ENCODE results near the gene RANBP17. TPM values are rescaled to one million over a fixed set of nuclear protein-coding genes. Genes with fewer than 3 reads are reported as not detected.
"Not testable (repeated sequence)": the region's sequence is repeated elsewhere in the genome, so short reads cannot be mapped to it uniquely, and the experiment has no call there.

Gene RANBP17
- total RNA-seq, 1 donor from 2014 or later: 12.3 TPM

DNA sequence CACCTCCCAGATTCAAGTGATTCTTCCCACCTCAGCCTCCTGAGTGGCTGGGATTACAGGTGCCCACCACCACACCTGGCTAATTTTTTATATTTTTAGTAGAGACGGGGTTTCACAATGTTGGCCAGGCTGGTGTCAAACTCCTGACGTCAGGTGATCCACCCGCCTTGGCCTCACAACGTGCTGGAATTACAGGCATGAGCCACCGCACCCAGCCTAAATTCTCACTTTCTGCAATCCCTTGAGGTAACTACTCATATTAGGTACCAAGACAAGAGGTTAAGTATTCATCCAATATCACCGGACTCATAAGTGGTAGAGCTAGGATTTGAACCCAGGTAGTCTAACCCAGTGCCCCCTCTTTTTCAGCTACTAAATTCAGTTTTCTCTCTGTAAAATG lies 436.1 kb downstream of the RANBP17 start:
- not testable (repeated sequence) for DNase-seq (ENCODE audit: low read depth, low spot score)

DNA sequence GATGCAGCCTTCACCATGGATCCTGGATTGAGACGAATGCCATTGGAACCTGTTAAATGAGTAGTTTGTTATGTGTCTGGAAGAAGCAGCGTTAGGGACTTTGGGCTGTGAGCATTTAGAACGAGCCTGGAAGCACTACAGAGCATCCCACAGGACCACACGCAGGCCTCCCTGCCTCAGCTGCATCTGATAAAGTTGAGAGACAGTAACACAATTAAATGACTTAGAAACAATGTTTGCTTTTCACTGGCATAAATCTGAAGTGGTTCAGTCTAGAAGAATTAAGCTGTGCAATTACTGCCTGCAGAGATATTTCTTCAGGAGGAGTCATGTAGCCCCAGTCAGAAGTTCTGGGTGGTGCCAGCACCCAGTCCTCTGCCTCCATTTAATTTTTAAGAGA lies 437.4 kb downstream of the RANBP17 start:
- DNase-seq (ENCODE audit: low read depth, low spot score): no peak

DNA sequence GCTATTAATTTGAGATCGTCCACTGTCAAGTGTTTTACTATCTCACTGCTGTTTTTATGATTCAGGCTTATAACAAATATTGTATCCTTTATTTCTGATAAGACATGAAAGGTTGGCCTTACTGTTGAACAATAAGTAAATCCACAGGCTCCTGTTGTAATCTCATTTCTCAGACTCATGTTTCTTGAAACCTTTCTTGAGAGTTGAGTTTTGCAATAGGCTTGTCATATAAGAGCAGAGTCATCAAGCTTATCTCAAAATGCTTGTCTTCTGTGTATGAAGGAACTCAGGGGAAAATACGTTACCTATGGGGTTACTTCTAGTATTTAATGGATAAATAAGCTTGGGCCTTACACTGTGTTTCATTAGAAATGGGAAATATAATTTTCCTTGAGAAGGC lies 438.0 kb downstream of the RANBP17 start:
- DNase-seq (ENCODE audit: low read depth, low spot score): no peak

DNA sequence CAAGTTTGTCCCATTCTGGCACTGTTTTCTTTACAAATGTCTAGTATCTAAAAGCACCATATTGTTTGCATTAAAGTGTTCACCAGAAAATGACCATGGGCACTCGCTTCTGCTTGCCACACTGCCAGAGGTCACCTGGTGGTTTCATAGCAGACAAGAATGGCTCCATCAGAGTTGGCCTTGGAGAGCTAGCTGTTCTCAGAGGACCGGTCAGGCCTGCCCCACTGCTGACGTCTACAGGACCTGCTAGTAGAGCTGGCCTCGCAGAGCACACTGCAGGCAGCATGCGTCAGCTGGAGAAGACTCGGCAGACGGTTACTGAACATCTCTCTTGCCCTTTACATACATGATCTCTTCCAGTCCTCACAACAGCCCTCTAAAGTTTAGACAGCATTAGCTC lies 438.5 kb downstream of the RANBP17 start:
- DNase-seq (ENCODE audit: low read depth, low spot score): no peak

DNA sequence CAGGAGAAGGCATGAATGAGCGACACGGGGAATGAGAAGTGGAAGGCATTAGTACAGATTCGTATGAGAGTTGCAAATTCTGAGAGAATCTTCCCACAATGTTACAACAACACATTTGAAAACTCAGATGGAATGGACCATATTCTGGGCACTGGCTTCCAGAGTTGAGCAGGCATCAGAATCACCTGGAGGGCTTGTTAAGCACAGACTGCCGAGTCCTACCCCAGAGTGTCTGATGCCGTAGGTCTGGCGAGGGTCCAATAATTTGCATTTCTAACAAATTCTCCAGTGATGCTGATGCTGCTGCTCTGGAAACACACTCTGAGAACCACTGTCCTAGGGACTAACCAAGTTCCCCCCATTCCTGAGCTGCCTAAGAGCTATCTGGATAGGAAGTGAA lies 444.3 kb downstream of the RANBP17 start:
- DNase-seq (ENCODE audit: low read depth, low spot score): no peak

DNA sequence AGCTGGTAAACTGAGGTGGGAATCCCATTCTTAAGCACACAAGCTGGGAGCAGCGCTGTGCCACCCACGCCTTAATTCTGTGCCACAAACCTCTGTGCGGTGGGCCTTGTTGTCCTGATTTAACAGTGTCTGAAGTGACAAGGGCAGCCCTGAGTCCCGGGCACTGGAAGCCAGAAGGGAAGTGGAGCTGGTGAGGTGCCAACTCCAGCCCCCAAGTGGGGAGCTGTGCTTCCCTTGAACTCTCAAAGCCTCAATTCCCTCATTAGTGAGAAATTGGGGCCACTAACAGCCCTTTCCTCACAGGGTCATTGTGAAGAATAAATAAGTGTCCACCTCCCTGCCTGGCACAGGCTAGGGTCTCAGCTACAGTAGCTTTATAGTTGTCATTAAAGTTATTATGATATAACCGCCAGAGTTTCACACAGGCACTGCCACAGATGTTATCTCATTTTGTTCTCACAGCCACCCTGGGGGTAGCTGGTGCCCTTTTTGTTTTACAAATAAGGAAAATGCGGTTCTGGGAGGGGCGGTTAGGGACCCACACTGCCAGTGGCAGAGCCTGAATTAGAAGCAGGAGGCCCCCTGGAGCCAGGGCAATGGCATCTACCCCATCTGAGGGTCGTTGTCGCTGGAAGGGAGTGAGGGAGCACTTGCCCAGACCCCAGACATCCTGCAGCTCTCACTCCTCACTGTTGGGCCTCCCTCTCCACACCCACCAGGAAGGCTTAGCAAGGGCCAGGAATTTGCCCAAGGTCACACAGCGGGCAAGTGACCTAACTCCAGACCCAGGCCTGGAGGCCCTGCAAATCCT lies 445.2 kb downstream of the RANBP17 start:
- no peak for DNase-seq (ENCODE audit: low read depth, low spot score)

DNA sequence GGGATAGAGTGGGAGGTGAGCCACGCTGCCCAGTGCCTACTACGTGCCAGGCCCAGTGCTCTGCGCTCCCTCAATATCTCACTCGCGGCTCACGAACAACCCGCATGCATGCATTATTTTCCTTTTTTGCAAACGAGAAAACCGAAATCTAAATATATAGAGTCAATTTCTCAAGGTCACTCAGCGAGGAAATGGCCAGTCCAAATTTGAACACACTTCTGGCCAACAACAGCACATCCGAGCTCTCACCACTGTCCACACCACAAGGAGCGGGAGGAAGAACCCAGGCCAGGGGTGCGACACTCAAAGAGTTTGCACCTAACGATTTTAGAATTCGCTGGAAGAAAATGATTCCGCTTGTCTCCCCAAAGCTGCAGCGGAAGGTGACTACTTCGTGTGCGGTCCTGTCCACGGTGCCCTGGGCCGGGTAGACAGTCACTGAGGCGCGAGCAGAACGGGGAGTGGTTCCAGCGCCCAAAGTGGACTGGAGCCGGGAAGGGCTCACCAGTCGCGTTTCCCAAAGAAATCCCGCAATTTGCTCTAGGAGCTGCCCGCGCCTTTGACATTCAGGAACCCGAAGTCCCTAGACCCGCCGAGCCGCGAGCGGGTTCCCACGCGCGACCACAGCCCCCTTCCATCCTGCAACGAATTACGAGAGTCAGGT lies 446.1 kb downstream of the RANBP17 start:
- no peak for DNase-seq (ENCODE audit: low read depth, low spot score)

DNA sequence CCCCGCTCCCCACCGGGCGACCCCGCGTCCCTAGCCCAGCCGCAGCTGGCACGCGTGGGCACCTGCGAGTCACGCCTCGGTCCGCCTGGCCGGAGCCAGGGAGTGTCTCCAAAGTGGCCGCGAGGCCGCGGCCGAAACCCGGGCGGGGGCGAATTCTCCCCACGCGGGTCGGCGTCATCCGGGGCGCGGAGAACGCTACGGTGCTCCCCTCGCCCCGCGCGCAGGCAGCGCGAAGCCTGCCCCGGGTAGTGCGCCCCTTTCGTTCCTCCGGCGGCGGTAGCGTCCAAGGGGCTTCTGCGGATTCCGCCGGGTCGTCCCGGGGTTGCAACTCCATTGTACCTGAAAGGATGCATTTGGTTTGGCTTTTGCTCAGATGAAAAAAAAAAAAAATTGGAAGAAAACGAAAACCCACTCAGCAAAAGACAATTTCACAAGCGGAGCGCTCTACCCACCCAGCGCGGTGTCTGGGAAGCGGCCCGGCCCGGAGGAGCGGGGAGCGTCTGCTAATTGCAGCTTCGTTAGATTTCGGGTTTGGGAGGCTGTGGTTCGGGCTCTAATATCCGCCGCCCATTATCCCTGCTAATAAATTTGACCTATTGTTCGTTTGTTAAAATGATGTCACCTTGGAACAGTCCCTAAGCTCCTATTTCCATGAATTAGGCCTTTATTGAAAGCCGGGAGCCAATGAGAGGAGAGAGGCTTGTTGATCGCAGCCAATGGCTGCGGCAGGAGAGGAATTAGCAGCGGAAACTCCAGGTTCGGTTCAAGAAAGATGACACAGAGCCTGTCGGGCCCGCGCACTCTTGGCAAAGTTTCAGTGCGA lies 446.8 kb downstream of the RANBP17 start, which contains the start of gene TLX3:
Gene TLX3, plus strand, starts transcription at position 796 of the 823 bp plus-strand sequence. CDS start 118 bp downstream, outside the sequence.
- DNase-seq (ENCODE audit: low read depth, low spot score): no peak

DNA sequence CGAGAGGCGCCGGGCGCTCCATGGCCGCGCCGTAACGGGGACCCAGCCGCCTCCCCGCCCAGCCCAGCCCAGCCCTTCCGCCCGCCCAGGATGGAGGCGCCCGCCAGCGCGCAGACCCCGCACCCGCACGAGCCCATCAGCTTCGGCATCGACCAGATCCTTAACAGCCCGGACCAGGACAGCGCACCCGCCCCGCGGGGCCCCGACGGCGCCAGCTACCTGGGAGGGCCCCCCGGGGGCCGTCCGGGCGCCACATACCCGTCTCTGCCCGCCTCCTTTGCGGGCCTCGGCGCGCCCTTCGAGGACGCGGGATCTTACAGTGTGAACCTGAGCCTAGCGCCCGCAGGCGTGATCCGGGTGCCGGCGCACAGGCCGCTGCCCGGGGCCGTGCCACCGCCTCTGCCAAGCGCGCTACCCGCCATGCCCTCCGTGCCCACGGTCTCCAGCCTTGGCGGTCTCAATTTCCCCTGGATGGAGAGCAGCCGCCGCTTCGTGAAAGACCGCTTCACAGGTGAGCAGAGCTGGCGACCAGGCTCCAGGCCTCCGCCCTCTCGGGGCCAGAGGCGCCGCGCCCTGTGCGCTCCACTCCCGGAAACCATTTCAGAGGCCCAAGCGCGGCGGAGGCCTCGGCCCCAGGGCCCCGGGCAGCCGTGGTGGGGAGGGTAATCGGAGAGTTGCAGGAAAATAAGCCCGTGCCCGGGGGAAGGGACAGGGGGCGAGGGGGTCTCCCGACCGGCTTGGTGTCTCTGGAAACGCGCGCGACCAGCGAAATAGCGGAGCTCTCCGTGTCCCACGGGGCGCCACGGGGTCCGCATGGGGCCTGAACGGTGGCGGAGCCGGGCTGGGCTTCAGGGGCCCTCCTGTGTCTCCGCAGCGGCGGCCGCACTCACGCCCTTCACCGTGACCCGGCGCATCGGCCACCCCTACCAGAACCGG lies 447.7 kb downstream of the RANBP17 start:
- no peak for DNase-seq (ENCODE audit: low read depth, low spot score)

DNA sequence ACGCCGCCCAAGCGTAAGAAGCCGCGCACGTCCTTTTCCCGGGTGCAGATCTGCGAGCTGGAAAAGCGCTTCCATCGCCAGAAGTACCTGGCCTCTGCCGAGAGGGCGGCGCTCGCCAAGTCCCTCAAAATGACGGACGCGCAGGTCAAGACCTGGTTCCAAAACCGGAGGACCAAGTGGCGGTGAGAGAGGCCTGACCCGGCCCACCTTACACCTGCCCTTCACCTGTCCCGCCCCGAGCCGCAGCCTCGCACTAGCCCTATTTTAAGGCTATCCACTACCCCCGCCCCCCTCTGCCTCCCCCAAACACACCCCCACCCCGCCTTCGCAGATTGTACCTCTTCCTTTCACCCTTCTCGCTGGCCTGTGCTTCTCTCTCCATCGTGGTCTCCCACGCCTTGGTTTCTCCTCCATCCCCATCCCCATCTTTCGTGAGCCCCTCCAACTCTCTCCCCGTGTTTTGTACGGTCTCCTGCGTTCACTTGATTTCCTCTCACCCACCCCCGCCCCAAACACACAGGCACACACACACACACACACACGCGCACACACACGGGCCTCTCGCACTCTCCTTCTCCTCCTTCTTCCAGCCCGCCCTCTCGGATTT lies 448.5 kb downstream of the RANBP17 start:
- DNase-seq (ENCODE audit: low read depth, low spot score): no peak

DNA sequence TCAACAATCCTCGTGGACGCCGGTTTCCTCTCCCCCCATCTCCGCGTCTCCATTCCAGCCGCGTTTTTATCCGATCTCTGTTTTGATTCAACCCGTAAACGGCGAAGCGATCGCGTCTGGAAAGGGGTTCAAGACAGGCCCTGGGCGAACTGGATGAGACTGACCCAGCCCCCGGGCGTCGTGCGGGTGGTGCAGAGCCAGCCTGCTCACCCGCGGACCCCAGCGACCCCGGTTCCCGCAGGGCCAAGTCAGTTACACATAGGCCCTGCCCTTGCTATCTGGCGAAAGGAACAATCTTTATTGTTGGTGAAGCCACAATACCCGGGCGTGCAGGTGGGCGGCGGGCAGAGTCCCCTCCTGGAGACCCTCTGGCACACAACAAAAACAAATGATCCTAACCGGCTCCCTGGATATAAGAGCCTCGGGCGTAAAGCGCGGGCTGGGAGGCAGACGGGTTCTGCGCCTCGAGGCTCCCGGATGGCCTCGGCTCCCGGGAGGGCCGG lies 449.1 kb downstream of the RANBP17 start:
- DNase-seq (ENCODE audit: low read depth, low spot score): no peak

DNA sequence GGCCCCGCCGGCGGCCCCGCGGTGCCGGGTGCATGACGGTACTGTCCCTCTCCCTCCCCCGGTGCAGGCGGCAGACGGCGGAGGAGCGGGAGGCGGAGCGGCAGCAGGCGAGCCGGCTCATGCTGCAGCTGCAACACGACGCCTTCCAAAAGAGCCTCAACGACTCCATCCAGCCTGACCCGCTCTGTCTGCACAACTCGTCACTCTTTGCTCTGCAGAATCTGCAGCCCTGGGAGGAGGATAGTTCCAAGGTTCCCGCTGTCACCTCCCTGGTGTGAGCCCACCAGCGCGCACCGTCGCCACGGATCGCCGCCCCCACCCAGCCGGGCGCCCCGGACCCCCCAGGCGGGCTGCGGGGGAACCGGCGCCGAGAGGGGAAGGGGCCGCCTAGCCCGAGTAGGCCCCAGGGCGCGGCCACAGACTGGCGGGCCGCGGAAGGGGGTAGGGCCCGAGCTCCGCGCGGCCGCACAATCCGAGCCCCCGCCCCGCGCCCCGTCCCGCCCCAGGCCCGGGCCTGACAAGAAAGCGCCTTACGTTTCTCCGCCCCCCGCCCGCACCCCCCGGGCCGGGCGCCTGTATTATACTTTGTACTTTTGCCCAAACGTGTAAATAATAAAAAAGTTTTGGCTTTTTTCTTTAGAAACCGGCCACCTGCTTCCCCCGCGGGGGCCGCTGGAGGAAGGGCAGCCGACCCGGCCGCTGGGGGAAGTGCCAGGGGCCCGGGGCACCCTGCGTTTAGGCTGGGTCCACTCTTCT lies 449.7 kb downstream of the RANBP17 start:
- no peak for DNase-seq (ENCODE audit: low read depth, low spot score)

DNA sequence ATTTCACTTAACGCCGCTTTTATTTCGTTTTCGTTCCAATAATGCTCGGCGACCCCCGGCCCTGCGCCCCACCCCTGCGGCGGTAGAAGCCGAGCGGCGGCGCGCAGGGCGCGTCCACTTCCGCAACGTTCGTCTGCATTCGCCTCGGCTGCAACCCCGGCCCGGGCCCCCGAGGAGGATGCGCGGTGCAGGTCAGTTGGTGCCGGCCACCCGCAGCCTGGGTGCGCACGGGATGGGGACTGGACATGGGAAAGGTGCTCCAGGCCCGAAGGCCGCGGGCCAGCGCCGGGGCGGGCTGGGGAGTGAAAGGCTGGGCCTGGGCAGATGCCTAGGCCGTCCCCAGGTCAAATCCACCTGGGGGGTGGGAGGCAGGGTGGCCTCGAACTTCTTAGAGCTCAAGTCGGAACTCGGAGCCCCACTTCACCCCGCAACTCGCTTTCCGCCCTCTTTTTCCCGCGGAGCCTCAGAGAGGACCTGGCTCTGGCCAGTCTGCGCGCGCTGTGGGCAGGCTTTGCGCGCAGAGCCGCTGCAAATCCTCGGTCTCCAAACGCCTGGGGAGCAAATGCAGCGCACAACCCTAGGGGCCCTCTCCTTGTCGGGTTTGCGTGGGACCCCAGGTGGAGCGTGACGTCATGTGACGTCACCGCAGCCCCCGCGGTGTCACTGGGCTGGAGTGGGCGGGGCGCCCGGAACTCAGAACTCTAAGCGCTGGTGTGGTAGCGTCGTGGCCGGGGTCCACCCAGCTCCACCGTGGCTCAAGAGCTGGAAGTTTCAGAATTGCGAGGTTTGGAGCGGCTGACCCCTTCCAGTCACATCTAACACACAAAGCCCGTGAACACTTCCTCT lies 450.5 kb downstream of the RANBP17 start:
- DNase-seq (ENCODE audit: low read depth, low spot score): no peak

DNA sequence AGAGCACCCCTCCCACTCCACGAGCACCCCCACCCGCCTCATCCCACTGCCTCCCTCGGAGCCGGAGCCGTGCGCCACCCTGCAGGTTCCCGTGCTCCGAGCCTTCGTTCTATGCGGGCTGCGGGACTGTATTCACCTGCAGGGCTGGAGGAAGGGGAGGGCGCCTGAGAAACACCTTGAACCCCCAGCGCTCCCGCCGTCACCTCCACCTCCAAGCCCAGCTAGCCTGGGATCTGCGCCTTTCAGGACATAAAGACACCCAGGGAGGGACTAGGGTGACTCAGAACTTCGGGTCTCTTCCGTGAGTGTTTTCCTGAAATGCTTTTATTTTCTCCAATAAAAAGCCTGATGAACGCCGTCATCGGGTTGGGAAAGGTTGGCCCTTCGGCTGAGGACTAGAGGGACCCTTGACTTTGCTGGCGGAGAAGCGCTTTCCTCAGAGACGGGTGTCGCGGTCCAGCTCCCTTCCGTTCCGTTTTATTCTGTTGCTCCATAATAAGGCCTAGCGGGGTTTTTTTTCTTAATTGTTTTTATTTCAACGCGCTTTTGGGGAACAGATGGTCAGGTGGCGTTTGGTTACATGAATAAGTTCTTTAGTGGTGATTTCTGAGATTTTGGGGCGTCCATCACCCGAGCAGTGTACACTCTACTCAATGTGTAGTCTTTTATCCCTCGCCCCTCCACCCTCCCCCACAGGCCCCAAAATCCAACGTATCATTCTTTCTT lies 451.8 kb downstream of the RANBP17 start:
- no peak for DNase-seq (ENCODE audit: low read depth, low spot score)

DNA sequence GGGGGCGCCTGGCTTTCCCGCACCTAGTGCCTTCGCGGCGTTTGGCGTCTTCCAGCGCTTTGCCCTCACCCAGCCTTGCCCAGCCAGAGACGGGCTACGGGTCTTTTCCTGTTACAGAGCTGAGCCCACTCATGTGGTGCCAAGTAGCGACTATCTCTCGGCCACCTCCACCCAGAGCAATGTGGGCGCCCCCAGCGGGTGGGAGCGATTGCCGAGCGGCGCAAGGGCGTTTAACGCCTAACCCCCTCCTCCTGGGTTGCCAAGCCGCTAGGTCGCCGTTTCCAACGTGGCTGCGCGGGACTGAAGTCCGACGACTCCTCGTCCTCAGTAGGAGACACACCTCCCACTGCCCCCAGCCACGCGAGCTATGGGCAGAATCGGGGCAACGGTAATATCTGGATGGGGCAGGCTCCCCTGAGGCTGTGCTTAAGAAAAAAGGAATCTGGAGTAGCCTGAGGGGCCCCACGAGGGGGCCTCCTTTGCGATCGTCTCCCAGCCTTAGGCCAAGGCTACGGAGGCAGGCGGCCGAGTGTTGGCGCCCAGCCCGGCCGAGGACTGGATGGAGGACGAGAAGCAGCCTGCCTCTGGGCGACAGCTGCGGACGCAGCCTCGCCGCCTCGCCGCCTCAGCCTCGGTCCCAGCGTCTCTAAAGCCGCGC lies 453.0 kb downstream of the RANBP17 start:
- no peak for DNase-seq (ENCODE audit: low read depth, low spot score)

DNA sequence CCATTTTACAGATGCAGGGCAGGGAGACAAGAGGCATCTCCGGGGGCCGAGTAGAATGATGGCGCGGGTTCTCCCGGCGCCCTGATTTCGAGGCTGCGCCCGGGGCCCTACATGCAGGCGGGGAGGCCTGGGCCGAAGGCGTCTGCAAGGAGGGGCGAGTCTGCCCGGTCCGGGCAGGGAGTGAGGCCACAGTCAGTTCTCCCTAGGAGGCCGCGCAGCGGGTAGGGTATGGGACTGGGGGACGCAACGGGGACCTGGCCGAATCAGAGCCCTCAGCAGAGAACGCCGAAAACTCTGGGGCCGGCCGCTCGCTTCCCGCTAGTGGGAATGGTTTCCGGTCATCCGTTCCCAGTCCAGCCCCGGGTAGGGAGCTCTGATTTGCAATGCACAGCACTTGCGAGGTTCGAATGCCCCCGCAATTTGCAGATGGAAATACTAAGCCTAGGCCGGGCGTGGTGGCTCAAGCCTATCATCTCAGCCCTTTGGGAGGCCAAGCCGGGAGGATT lies 453.6 kb downstream of the RANBP17 start:
- DNase-seq (ENCODE audit: low read depth, low spot score): no peak

DNA sequence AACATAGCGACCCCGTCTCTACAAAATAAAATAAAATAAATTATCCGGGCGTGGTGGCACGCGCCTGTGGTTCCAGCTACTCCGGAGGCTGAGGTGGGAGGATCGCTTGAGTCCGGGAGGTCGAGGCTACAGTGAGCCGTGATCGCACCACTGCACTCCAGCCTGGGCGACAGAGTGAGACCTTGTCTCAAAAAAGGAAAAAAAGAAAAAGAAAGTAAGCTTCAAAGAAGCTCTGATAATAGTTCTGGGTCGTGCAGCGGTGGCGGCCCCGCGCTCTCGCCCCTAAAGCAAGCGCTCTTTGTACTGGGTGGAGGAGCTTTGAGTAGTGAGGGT lies 454.1 kb downstream of the RANBP17 start:
- DNase-seq (ENCODE audit: low read depth, low spot score): no peak

All from pulmonary artery endothelial cell (primary cell).